ENCODE results near the gene ARHGDIB.

DNA sequence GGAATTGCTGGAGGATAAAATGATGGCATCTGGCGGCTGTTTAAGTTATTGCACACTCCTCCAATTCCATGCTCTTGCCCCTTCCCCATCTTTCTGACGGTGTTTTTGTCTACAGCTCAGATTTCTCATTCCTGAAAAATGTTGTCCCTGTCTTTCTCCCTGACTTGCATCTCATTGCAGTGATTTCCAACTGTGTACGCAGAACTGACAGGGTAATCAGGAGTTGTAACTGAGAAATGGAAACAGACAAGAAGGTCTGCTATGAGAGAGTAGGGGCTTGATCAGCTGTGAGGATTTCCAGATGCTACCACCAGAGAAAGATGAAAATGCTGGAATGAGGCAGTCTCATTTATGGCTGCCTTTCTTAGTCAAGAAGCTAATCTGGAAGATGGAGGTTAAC lies 24.4 kb downstream of the ARHGDIB start:
- TF ChIP-seq YY1 (IDR thresholded peaks at IDR 0.05; ENCODE audit: low read depth) = no peak
- TF ChIP-seq, protein P1, sequence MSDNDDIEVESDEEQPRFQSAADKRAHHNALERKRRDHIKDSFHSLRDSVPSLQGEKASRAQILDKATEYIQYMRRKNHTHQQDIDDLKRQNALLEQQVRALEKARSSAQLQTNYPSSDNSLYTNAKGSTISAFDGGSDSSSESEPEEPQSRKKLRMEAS (IDR thresholded peaks at IDR 0.05) = no peak
- no peak for TF ChIP-seq EP300 (IDR thresholded peaks at IDR 0.05; ENCODE audit: borderline replicate concordance)

Measured in Ishikawa (cell line).